K562 (cell line): Measurements from ENCODE around the gene ADGRL3. TPM values are rescaled to one million over a fixed set of nuclear protein-coding genes. Genes with fewer than 3 reads are reported as not detected.

ENCODE experiments used
- ATAC-seq: fragments of 200-7000 bp; cut with Tn5 transposase; 3 replicates; pipeline ENCODE4 v1.9.1; 2020; ENCODE audit warnings: moderate library complexity
- BruUV-seq: library from RNA; stranded (reverse); fragments of 400-500 nt; replicated peaks from 2 replicates; lab custom pipeline; 2021; lab: Mats Ljungman, UMichigan
- CTCF ChIA-PET: fragments of 300-600 bp; formaldehyde crosslinking; extraction: SDS; loops from one replicate; lab custom pipeline; 2021; ENCODE audit warnings: low intra/inter-chr PET ratio; lab: Yijun Ruan, JAX
- POLR2A ChIA-PET: fragments of 300-600, 350-650 bp; sonication (Branson Sonifier 250); formaldehyde crosslinking; extraction: SDS; loops from one replicate; lab custom pipeline; 2021; ENCODE audit warnings: antibody characterized with exemption, inconsistent platforms; lab: Yijun Ruan, JAX
- DNase-seq, 4 experiments: peaks; one replicate each; pipeline versions ENCODE4 v3.0.0 to v3.0.0-alpha.2; 2011 to 2018; ENCODE audit warnings: low spot score in 3 of 4, mixed read lengths in 3 of 4; ENCODE audit errors: extremely low read depth in 1 of 4
- FAIRE-seq: peaks from 2 replicates; lab custom pipeline; 2011; peaks lifted over from hg19 to GRCh38; lab: Jason Lieb, UNC
- H2AFZ ChIP-seq: 2 replicates; pipeline ENCODE4 v1.6.0; 2011; ENCODE audit warnings: low read depth, low read length, control low read depth, inconsistent platforms
- H3K27ac ChIP-seq: fragments of 200-600 bp; 3 replicates; pipeline ENCODE4 v1.8.0; 2011; ENCODE audit warnings: low read depth, mild to moderate bottlenecking, control low read depth, inconsistent platforms, low read length, moderate library complexity, mixed read lengths; ENCODE audit errors: extremely low read depth
- H3K27me3 ChIP-seq, 2 experiments: fragments of 300-600 bp in 1 of 2; 2 replicates in 1 of 2; 3 replicates in 1 of 2; pipeline versions ENCODE4 v1.6.0 to v1.8.0; 2011; ENCODE audit warnings: inconsistent platforms in 2 of 2, low read length in 2 of 2, mild to moderate bottlenecking in 1 of 2, mixed read lengths in 1 of 2, moderate library complexity in 1 of 2; ENCODE audit not compliant: control insufficient read depth in 2 of 2, insufficient read depth in 2 of 2
- H3K36me3 ChIP-seq: fragments of 300-600 bp; 3 replicates; pipeline ENCODE4 v1.8.0; 2011; ENCODE audit warnings: mild to moderate bottlenecking, low read length, inconsistent platforms; ENCODE audit not compliant: control insufficient read depth, insufficient read depth
- H3K4me1 ChIP-seq, 2 experiments: fragments of 200-600 bp in 1 of 2; replicated peaks in 1 of 2; 2 replicates in 1 of 2; 3 replicates in 1 of 2; pipeline versions ENCODE4 v1.5.1 to v1.8.0; 2011; ENCODE audit warnings: inconsistent platforms in 2 of 2, low read length in 2 of 2, mild to moderate bottlenecking in 1 of 2, mixed read lengths in 1 of 2, moderate library complexity in 1 of 2; ENCODE audit not compliant: control insufficient read depth in 2 of 2, insufficient read depth in 2 of 2
- H3K4me2 ChIP-seq: 2 replicates; pipeline ENCODE4 v1.6.1; 2011; ENCODE audit warnings: low read length, control low read depth, inconsistent platforms, mixed read lengths; ENCODE audit not compliant: insufficient read depth
- H3K4me3 ChIP-seq: fragments of 200-600 bp; sonication (generic), shearing (Covaris generic); 2 replicates; pipeline ENCODE4 v1.5.1; 2016; ENCODE audit warnings: control low read depth, inconsistent platforms
- H3K79me2 ChIP-seq: fragments of 200-600 bp; 3 replicates; pipeline ENCODE4 v1.8.0; 2011; ENCODE audit warnings: low read length, inconsistent platforms; ENCODE audit not compliant: control insufficient read depth, insufficient read depth
- H3K9ac ChIP-seq, 2 experiments: 2 replicates each; pipeline versions ENCODE4 v1.6.0 to v1.6.1; 2011; ENCODE audit warnings: low read depth in 2 of 2, low read length in 2 of 2, control low read depth in 1 of 2, inconsistent platforms in 1 of 2, mild to moderate bottlenecking in 1 of 2, mixed read lengths in 1 of 2; ENCODE audit not compliant: insufficient read depth in 1 of 2
- H3K9me1 ChIP-seq: one replicate; pipeline ENCODE4 v1.6.0; 2011; ENCODE audit warnings: inconsistent platforms, mild to moderate bottlenecking, low read length, moderate library complexity; ENCODE audit not compliant: control insufficient read depth, insufficient read depth
- H3K9me3 ChIP-seq: replicated peaks from 2 replicates; pipeline ENCODE4 v1.5.1; 2011; ENCODE audit warnings: low read depth, low read length, inconsistent platforms; ENCODE audit not compliant: control insufficient read depth, insufficient read depth
- H4K20me1 ChIP-seq: replicated peaks from 2 replicates; pipeline ENCODE4 v1.6.1; 2011; ENCODE audit warnings: low read length, inconsistent platforms, mixed read lengths; ENCODE audit not compliant: control insufficient read depth, insufficient read depth
- BCL6 ChIP-seq: fragments of 250-450 bp; sonication (Bioruptor Pico); IDR thresholded peaks from 2 replicates; pipeline ENCODE4 v1.4.0; 2020
- KLF6 ChIP-seq: fragments of 250-450 bp; sonication (Bioruptor Pico); IDR thresholded peaks from 2 replicates; pipeline ENCODE4 v1.4.0; 2020; ENCODE audit warnings: mild to moderate bottlenecking, moderate library complexity, borderline replicate concordance
- MEF2A ChIP-seq: IDR thresholded peaks from 2 replicates; pipeline ENCODE4 v1.6.1; 2011; ENCODE audit warnings: low read depth, mild to moderate bottlenecking, low read length, moderate library complexity; ENCODE audit not compliant: control insufficient read depth
- NFIX ChIP-seq: fragments of 250-450 bp; sonication (Bioruptor Pico); IDR thresholded peaks from 2 replicates; pipeline ENCODE4 v1.4.0; 2020; ENCODE audit warnings: low read depth, mild to moderate bottlenecking, moderate library complexity
- SPI1 ChIP-seq: IDR thresholded peaks from 2 replicates; pipeline ENCODE4 v1.6.1; 2011; ENCODE audit warnings: low read depth, low read length, control low read depth, borderline replicate concordance
- TAF9B ChIP-seq: fragments of 450-650 bp; IDR thresholded peaks from 2 replicates; pipeline ENCODE4 v1.6.1; 2018; ENCODE audit warnings: mild to moderate bottlenecking; ENCODE audit not compliant: partially characterized antibody
- WGBS: fragments of 100-300 bp; shearing (Covaris generic); methylation state at CpG from one replicate; pipeline ENCODE4 v1.1.6; 2016; ENCODE audit warnings: low coverage, mixed read lengths; ENCODE audit not compliant: insufficient coverage; ENCODE audit errors: missing lambda C conversion rate; 5-methylcytosine and 5-hydroxymethylcytosine counted together
- in situ Hi-C: fragments of 300-500 bp; cut with MboI; formaldehyde crosslinking; loops from 4 replicates; pipeline ENCODE4 v1.15.0; 2018; ENCODE audit warnings: inconsistent platforms, mixed read lengths
- intact Hi-C: fragments of 100-400 bp; cut with micrococcal nuclease; formaldehyde crosslinking; loops from 2 replicates; pipeline ENCODE4 v1.14.2; 2022
- polyA plus RNA-seq, 8 experiments: library from polyadenylated mRNA; depleted of rRNA in 4 of 8; stranded (reverse) in 5 of 8; unstranded in 3 of 8; fragments of >200 nt; fragmentation: Nextera tagmentation in 2 of 8; fragmentation: Illumina TruSeq in 1 of 8; extraction: Ambion mirVana in 2 of 8; extraction: Trizol in 1 of 8; gene quantifications; 2 replicates each; pipeline versions ENCODE4 v1.2.1 to v1.2.3, GENCODE V29; 2011 to 2014; ENCODE audit warnings: inconsistent platforms in 1 of 8, missing spikeins in 1 of 8
- total RNA-seq, 7 experiments: library from RNA; depleted of rRNA in 6 of 7; stranded (reverse); fragments of >200 nt in 6 of 7; fragmentation: Illumina TruSeq in 2 of 7; extraction: Trizol in 2 of 7; gene quantifications; 2 replicates each; pipeline versions ENCODE4 v1.2.1 to v1.2.3, GENCODE V29; 2011 to 2021; ENCODE audit warnings: low replicate concordance in 1 of 7

Gene ADGRL3
- total and polyA plus RNA-seq, 9 of the 15 experiments (the other 6 are each of a cell fraction or from before 2014, with no cell fraction given): 0.03 to 0.14 (median 0.04) TPM; not detected in 2

DNA sequence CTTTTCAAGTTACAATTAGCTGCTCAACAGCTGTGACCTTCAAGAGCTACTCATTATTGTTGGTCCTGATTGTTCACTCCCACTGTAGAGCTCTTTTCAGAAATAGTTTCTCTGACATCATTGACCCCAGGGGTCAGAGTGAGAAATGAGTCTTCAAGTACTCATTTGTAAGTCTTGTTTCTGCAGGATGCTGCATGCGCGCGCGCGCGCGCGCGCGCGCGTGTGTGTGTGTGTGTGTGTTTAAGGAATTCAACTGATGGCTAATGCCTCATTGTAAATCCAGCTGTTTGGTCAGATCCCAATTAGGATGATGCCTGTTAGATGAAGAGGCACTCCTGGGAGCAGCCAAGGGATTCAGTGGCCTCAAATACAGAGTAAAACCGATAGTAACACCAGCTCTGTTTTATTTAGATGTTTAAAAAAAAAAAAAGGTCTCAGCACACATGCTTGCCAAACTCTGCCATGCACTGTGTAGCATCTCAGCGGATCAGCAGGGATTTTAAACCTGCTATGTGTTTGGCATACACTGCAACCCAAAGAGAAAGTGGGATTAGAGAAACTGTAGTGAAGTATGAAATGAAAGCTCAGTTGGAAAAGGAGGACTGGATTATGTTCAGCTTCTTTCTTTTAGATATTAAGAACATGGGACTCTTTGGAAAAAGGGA lies 332.3 kb downstream of the ADGRL3 start:
- Histone ChIP-seq H3K4me3 (no peak overlapping the region), H3K27ac (no peak overlapping the region), H2AFZ (no peak overlapping the region), H3K27me3 (no peaks in the 10 kb centered on the region), H4K20me1 (no peaks in the 10 kb centered on the region), H3K36me3 (no peaks in the 10 kb centered on the region), H3K4me2 (no peak overlapping the region), H3K9me3 (no peaks in the 10 kb centered on the region), H3K4me1 (no peaks in the 10 kb centered on the region), H3K9me1 (no peaks in the 10 kb centered on the region), H3K79me2 (no peaks in the 10 kb centered on the region), H3K9ac (no peak overlapping the region)
- ChIA-PET POLR2A (no interaction called here), CTCF (no interaction called here)
- no TSS peak for BruUV-seq
- DNase-seq (no peak), FAIRE-seq (no peak), ATAC-seq (no peak)
- intact Hi-C loops: no loop called here
- TF ChIP-seq SPI1: no peak
- TF ChIP-seq MEF2A: no peak
- TF ChIP-seq KLF6 (CRISPR knock-in tag): no peak
- no peak for TF ChIP-seq BCL6
- TF ChIP-seq NFIX (CRISPR knock-in tag): no peak
- in situ Hi-C loops: no loop called here
- WGBS: 64% methylated on average over 9 of the region's 14 CpGs

DNA sequence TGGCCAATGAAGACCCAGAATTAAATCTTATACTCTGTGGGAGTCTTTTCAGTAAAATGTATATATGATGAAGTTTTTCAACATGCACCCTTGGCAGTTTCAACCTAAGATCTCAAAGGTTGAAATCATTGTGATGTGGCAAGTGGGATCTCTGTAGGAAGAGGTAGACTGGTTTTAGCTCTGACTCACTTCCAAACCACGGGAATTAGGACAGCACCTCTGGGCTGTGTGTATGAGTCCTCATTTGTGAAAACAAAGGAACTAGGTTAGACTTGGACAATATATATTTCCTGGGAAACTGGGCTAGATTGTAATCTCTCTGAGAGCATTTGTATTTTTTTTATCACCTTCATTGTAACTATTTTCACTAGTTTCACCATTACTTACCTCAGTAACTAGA lies 333.0 kb downstream of the ADGRL3 start:
- POLR2A ChIA-PET: no interaction called here
- no TSS peak for BruUV-seq
- no peaks in the 10 kb centered on the region for H4K20me1 ChIP-seq
- intact Hi-C loops (no loop called here), in situ Hi-C loops (no loop called here)
- no peak overlapping the region for H3K27ac ChIP-seq
- FAIRE-seq (no peak), ATAC-seq (no peak), DNase-seq (no peak)
- no peaks in the 10 kb centered on the region for H3K27me3 ChIP-seq
- no peaks in the 10 kb centered on the region for H3K9me3 ChIP-seq
- H3K4me2 ChIP-seq: no peak overlapping the region
- no peaks in the 10 kb centered on the region for H3K9me1 ChIP-seq
- H3K36me3 ChIP-seq: no peaks in the 10 kb centered on the region
- H3K4me3 ChIP-seq: no peak overlapping the region
- H3K79me2 ChIP-seq: no peaks in the 10 kb centered on the region
- H3K9ac ChIP-seq: no peak overlapping the region
- CTCF ChIA-PET: no interaction called here
- TF ChIP-seq TAF9B: no peak
- WGBS: 0% methylated on average over 1 of the region's 1 CpG
- no peaks in the 10 kb centered on the region for H3K4me1 ChIP-seq
- no peak overlapping the region for H2AFZ ChIP-seq
